Measurements from ENCODE around the gene SLC9A7.
A peak's percentile ranks its signal among the peaks of the same experiment; 100 is the strongest.

The SLC9A7 gene

DNA sequence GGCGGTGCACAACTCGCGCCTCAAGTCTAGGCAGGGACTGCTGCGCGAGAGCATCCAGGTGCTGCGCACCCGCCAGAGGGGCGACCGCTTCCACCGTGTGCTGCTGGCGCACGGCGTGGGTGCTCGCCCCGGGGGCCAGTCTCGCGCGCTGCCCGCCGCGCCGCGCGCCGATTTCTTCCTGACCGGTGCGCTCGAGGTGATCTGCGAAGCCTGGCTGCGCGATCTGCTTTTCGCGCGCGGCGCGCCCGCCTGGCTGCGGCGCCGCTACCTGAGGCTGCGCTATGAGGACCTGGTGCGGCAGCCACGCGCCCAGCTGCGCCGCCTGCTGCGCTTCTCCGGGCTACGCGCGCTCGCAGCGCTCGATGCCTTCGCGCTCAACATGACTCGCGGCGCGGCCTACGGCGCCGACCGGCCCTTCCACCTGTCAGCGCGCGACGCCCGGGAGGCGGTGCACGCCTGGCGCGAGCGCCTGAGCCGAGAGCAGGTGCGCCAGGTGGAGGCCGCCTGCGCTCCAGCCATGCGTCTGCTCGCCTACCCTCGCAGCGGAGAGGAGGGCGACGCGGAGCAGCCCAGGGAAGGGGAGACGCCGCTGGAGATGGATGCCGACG lies 184.0 kb downstream of the SLC9A7 start:
- DNase-seq: peak; percentile 35 to 65 (median 58)
- ChIA-PET CTCF (interaction anchor here (1.1 kb wide), 1 partner anchor 74 kb away, joined by 3 read pairs; no protein-coding TSS in a partner anchor), POLR2A (no interaction called here)
- Histone ChIP-seq H3K27ac (ENCODE audit: insufficient read depth in 1 of 2, low read depth in 1 of 2, low read length in 2 of 2, poor library complexity in 1 of 2, severe bottlenecking in 2 of 2) (no peak overlapping the region), H3K27me3 (replicated peaks in 2 of 5; ENCODE audit: control insufficient read depth in 4 of 5, insufficient read depth in 5 of 5, low read length in 4 of 5) (peaks cover 0 to 8% (median 0%) of the 10 kb centered on the region in 5 experiments), H3K36me3 (ENCODE audit: control insufficient read depth in 4 of 4, insufficient read depth in 4 of 4, low read length in 3 of 4) (peaks cover 0 to 4% (median 0%) of the 10 kb centered on the region in 4 experiments), H3K4me1 (ENCODE audit: control extremely low read depth in 1 of 4, control insufficient read depth in 4 of 4, insufficient read depth in 4 of 4, low read length in 3 of 4) (peaks cover 9 to 36% (median 27%) of the 10 kb centered on the region in 4 experiments), H3K9me3 (ENCODE audit: control extremely low read depth in 1 of 5, control insufficient read depth in 4 of 5, insufficient read depth in 2 of 5, low read depth in 1 of 5, low read length in 4 of 5) (peaks cover 0 to 9% (median 0%) of the 10 kb centered on the region in 5 experiments), H3K4me3 (ENCODE audit: control insufficient read depth in 1 of 7, extremely low read depth in 1 of 7, insufficient read depth in 4 of 7, low read depth in 2 of 7, low read length in 6 of 7) (peak overlapping the region; percentile 58 to 82 (median 67))
- 49% methylated on average over 80 of the region's 90 CpGs for WGBS (ENCODE audit: insufficient coverage)

DNA sequence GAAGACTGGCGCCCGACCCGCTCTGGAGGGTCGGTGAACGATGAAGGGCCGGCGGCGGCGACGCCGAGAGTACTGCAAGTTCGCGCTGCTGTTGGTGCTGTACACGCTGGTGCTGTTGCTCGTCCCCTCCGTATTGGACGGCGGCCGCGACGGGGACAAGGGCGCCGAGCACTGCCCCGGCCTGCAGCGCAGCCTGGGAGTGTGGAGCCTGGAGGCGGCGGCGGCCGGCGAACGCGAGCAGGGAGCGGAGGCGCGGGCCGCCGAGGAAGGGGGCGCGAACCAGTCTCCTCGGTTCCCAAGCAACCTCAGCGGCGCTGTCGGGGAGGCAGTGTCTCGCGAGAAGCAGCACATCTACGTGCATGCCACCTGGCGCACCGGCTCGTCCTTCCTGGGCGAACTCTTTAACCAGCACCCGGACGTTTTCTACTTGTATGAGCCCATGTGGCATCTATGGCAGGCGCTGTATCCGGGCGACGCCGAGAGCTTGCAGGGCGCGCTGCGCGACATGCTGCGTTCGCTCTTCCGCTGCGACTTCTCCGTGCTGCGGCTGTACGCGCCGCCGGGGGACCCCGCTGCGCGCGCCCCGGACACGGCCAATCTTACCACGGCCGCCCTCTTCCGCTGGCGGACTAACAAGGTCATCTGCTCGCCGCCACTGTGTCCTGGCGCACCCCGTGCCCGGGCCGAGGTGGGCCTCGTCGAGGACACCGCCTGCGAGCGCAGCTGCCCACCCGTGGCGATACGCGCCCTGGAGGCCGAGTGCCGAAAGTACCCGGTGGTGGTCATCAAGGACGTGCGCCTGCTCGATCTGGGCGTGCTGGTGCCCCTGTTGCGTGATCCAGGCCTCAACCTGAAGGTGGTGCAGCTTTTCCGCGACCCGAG lies 184.8 kb downstream of the SLC9A7 start:
- peak overlapping the region; percentile 58 to 82 (median 67) for H3K4me3 ChIP-seq (ENCODE audit: control insufficient read depth in 1 of 7, extremely low read depth in 1 of 7, insufficient read depth in 4 of 7, low read depth in 2 of 7, low read length in 6 of 7)
- no peak overlapping the region for H3K27ac ChIP-seq (ENCODE audit: insufficient read depth in 1 of 2, low read depth in 1 of 2, low read length in 2 of 2, poor library complexity in 1 of 2, severe bottlenecking in 2 of 2)
- WGBS (ENCODE audit: insufficient coverage): 37% methylated on average over 107 of the region's 107 CpGs

DNA sequence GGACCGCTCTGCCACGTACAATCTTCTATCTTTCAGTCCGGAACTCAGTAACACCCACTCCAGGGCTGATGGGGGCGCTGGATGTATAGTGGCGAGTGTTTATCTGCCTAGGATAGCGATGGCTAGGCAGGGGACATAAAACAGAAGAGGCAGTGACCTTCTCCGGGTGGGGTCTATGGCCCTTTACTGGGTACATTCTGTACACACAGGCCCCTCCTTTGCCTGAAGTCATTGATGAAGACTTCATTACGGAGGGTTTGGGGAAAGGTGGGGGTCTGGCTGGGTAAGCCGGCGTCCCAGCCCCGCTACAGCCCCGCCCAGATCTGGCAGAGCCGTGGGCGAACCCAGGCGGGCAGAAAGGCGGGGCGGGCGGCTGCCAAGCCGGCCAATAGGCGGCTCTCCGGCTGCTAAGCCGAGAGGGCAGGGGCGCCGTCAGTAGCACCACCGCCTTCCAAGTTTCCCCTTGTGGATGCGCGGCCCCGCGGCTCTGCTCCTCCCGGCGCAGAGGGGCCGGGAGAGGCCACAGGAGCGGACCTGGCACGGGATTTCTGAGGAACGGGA lies 185.5 kb downstream of the SLC9A7 start, which contains the start of gene CHST7:
CHST7 (plus strand) TSS at position 435 of the 561 bp plus-strand sequence. CDS start 167 bp downstream, outside the sequence.
- H3K36me3 ChIP-seq (ENCODE audit: control insufficient read depth in 4 of 4, insufficient read depth in 4 of 4, low read length in 3 of 4): no peaks in the 10 kb centered on the region
- H3K4me1 ChIP-seq (ENCODE audit: control extremely low read depth in 1 of 4, control insufficient read depth in 4 of 4, insufficient read depth in 4 of 4, low read length in 3 of 4): peaks cover 9 to 36% (median 27%) of the 10 kb centered on the region in 4 experiments
- no peak within 1 kb of the TSS for H3K27ac ChIP-seq (ENCODE audit: insufficient read depth in 1 of 2, low read depth in 1 of 2, low read length in 2 of 2, poor library complexity in 1 of 2, severe bottlenecking in 2 of 2)
- 37% methylated on average over 31 of the region's 35 CpGs for WGBS (ENCODE audit: insufficient coverage)
- peak within 1 kb of the TSS; percentile 58 to 82 (median 67) for H3K4me3 ChIP-seq (ENCODE audit: control insufficient read depth in 1 of 7, extremely low read depth in 1 of 7, insufficient read depth in 4 of 7, low read depth in 2 of 7, low read length in 6 of 7)
- CTCF ChIA-PET: interaction anchor here (0.8 to 1.5 kb wide), 2 partner anchors 12 to 76 kb away, joined by 3 to 5 read pairs; no protein-coding TSS in a partner anchor
- POLR2A ChIA-PET: no interaction called here
- peak; percentile 57 to 82 (median 77) for DNase-seq
- peaks cover 0 to 9% (median 0%) of the 10 kb centered on the region in 5 experiments for H3K9me3 ChIP-seq (ENCODE audit: control extremely low read depth in 1 of 5, control insufficient read depth in 4 of 5, insufficient read depth in 2 of 5, low read depth in 1 of 5, low read length in 4 of 5)
- peaks cover 0 to 8% (median 0%) of the 10 kb centered on the region in 5 experiments for H3K27me3 ChIP-seq (replicated peaks in 2 of 5; ENCODE audit: control insufficient read depth in 4 of 5, insufficient read depth in 5 of 5, low read length in 4 of 5)

More for the DNA sequence above, 184.8 kb downstream of the SLC9A7 start:
- H3K4me1 ChIP-seq (ENCODE audit: control extremely low read depth in 1 of 4, control insufficient read depth in 4 of 4, insufficient read depth in 4 of 4, low read length in 3 of 4): peaks cover 9 to 36% (median 27%) of the 10 kb centered on the region in 4 experiments
- ChIA-PET POLR2A (no interaction called here), CTCF (interaction anchor here (1.1 kb wide), 1 partner anchor 74 kb away, joined by 3 read pairs; no protein-coding TSS in a partner anchor)
- H3K36me3 ChIP-seq (ENCODE audit: control insufficient read depth in 4 of 4, insufficient read depth in 4 of 4, low read length in 3 of 4): peaks cover 0 to 3% (median 0%) of the 10 kb centered on the region in 4 experiments
- DNase-seq: peak; percentile 46 to 73 (median 64)
- H3K9me3 ChIP-seq (ENCODE audit: control extremely low read depth in 1 of 5, control insufficient read depth in 4 of 5, insufficient read depth in 2 of 5, low read depth in 1 of 5, low read length in 4 of 5): peaks cover 0 to 9% (median 0%) of the 10 kb centered on the region in 5 experiments
- H3K27me3 ChIP-seq (replicated peaks in 2 of 5; ENCODE audit: control insufficient read depth in 4 of 5, insufficient read depth in 5 of 5, low read length in 4 of 5): peaks cover 0 to 8% (median 0%) of the 10 kb centered on the region in 5 experiments

DNA sequence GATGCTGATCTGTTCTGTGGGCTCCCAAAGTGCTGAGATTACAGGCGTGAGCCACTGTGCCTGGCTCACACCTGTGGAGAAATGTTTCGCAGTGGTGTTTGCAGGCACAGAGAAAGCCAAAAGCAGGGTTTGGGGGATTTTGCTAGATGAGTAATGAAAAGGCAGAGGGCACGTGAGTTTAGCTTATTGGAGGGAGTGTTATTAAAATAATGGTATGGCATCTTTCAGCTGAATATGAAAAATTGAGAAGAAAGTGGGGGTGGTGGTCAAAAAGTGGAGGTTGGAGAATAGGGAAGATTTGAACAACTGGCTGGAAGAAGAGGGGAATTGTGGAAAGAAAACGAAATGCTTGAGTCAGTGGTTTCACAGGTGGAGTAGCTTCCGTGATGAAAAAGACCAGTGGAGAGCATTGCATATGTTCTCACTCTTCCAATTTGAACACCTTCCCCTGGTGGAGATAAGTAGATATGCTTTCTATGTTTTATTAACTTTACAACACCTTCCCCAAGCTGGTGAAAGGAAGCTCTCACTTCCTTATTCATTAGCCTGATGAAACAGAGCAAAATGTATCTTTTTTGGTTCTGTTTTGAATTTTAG lies 186.5 kb downstream of the SLC9A7 start:
- Histone ChIP-seq H3K27me3 (replicated peaks in 2 of 5; ENCODE audit: control insufficient read depth in 4 of 5, insufficient read depth in 5 of 5, low read length in 4 of 5) (peaks cover 0 to 8% (median 0%) of the 10 kb centered on the region in 5 experiments), H3K4me1 (ENCODE audit: control extremely low read depth in 1 of 4, control insufficient read depth in 4 of 4, insufficient read depth in 4 of 4, low read length in 3 of 4) (peaks cover 9 to 36% (median 27%) of the 10 kb centered on the region in 4 experiments), H3K36me3 (ENCODE audit: control insufficient read depth in 4 of 4, insufficient read depth in 4 of 4, low read length in 3 of 4) (no peaks in the 10 kb centered on the region), H3K27ac (ENCODE audit: insufficient read depth in 1 of 2, low read depth in 1 of 2, low read length in 2 of 2, poor library complexity in 1 of 2, severe bottlenecking in 2 of 2) (no peak overlapping the region), H3K9me3 (ENCODE audit: control extremely low read depth in 1 of 5, control insufficient read depth in 4 of 5, insufficient read depth in 2 of 5, low read depth in 1 of 5, low read length in 4 of 5) (peaks cover 0 to 9% (median 0%) of the 10 kb centered on the region in 5 experiments), H3K4me3 (ENCODE audit: control insufficient read depth in 1 of 7, extremely low read depth in 1 of 7, insufficient read depth in 4 of 7, low read depth in 2 of 7, low read length in 6 of 7) (peak overlapping the region in 6 of 7 experiments; percentile 58 to 82 (median 67))
- 78% methylated on average over 4 of the region's 5 CpGs for WGBS (ENCODE audit: insufficient coverage)
- POLR2A ChIA-PET: no interaction called here
- peak; percentile 15 to 63 (median 54) for DNase-seq
- CTCF ChIA-PET: interaction anchor here (0.8 to 1.5 kb wide), 4 partner anchors 9 to 77 kb away, joined by 3 to 5 read pairs (median 4); no protein-coding TSS in a partner anchor

DNA sequence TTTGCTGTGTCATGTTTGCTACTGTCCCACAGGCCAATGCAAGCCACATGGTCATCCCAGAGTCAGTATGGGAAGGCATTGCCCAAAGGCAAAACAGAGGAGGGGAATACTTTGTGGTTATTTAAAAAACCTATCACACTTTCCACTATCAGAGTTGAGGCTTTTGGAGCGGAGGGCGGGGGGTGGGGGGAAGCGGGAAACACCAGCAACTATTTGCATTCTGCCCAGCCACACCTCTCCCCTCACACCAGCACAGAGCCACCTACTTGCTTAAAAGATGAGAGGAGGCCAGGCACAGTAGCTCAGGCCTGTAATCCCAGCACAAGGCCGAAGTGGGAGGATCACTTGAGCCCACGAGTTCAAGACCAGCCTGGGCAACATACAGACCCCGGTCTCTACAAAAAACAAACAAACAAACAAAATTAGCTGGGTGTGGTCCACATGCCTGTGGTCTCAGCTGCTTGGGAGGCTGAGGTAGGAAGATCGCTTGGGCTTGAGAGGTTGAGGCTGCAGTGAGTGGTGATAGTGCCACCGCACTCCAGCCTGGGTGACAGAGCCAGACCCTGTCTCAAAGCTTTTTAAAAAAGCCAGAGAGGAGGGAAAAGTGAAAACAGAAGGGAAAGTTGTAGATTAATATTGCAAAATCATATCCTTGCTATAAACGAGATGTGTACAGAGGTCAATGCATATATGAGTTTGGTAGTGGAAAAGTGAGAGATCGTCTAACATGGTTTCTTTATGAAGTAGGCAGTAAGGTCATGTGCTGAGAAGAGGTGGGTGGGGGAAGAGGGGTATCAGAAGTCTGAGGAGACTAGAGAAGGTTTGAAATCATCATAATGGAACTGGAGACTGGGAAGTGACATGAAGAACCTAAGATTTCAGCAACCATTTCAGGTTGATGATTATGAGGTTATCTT lies 187.2 kb downstream of the SLC9A7 start:
- H3K9me3 ChIP-seq (ENCODE audit: control extremely low read depth in 1 of 5, control insufficient read depth in 4 of 5, insufficient read depth in 2 of 5, low read depth in 1 of 5, low read length in 4 of 5): peaks cover 0 to 9% (median 0%) of the 10 kb centered on the region in 5 experiments
- no peaks in the 10 kb centered on the region for H3K36me3 ChIP-seq (ENCODE audit: control insufficient read depth in 4 of 4, insufficient read depth in 4 of 4, low read length in 3 of 4)
- H3K4me3 ChIP-seq (ENCODE audit: control insufficient read depth in 1 of 7, extremely low read depth in 1 of 7, insufficient read depth in 4 of 7, low read depth in 2 of 7, low read length in 6 of 7): no peak overlapping the region
- POLR2A ChIA-PET: no interaction called here
- DNase-seq: no peak
- CTCF ChIA-PET: interaction anchor here (0.7 to 1.5 kb wide), 4 partner anchors 8 to 71 kb away, joined by 3 to 5 read pairs (median 4); no protein-coding TSS in a partner anchor
- H3K27me3 ChIP-seq (replicated peaks in 2 of 5; ENCODE audit: control insufficient read depth in 4 of 5, insufficient read depth in 5 of 5, low read length in 4 of 5): peaks cover 0 to 8% (median 0%) of the 10 kb centered on the region in 5 experiments
- no peak overlapping the region for H3K27ac ChIP-seq (ENCODE audit: insufficient read depth in 1 of 2, low read depth in 1 of 2, low read length in 2 of 2, poor library complexity in 1 of 2, severe bottlenecking in 2 of 2)
- 92% methylated on average over 5 of the region's 10 CpGs for WGBS (ENCODE audit: insufficient coverage)
- H3K4me1 ChIP-seq (ENCODE audit: control extremely low read depth in 1 of 4, control insufficient read depth in 4 of 4, insufficient read depth in 4 of 4, low read length in 3 of 4): peaks cover 9 to 36% (median 25%) of the 10 kb centered on the region in 4 experiments

DNA sequence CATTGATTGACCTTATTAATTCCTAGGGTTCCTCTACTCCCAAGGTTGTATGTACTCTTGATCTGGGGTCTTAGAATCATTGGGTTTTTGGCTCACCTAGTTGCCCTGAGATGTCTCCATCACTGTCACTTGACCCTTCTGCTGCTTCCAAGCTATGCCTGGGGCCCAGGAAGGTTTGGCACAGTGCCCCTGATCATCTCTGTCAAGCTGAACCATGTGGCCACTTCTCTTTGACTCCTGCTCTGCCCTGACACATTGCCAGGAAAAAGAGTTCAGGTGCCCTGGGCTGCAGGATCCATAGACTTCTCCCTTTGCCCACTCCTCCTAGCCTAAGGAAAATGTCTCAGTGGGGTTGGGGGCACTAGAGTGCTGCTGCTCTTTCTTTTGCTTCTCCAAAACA lies 189.3 kb downstream of the SLC9A7 start:
- Histone ChIP-seq H3K9me3 (ENCODE audit: control extremely low read depth in 1 of 5, control insufficient read depth in 4 of 5, insufficient read depth in 2 of 5, low read depth in 1 of 5, low read length in 4 of 5) (peaks cover 0 to 9% (median 0%) of the 10 kb centered on the region in 5 experiments), H3K4me3 (ENCODE audit: control insufficient read depth in 1 of 7, extremely low read depth in 1 of 7, insufficient read depth in 4 of 7, low read depth in 2 of 7, low read length in 6 of 7) (no peak overlapping the region), H3K36me3 (ENCODE audit: control insufficient read depth in 4 of 4, insufficient read depth in 4 of 4, low read length in 3 of 4) (no peaks in the 10 kb centered on the region), H3K27me3 (replicated peaks in 2 of 5; ENCODE audit: control insufficient read depth in 4 of 5, insufficient read depth in 5 of 5, low read length in 4 of 5) (no peaks in the 10 kb centered on the region), H3K4me1 (ENCODE audit: control extremely low read depth in 1 of 4, control insufficient read depth in 4 of 4, insufficient read depth in 4 of 4, low read length in 3 of 4) (peaks cover 5 to 17% (median 9%) of the 10 kb centered on the region in 4 experiments), H3K27ac (ENCODE audit: insufficient read depth in 1 of 2, low read depth in 1 of 2, low read length in 2 of 2, poor library complexity in 1 of 2, severe bottlenecking in 2 of 2) (no peak overlapping the region)
- POLR2A ChIA-PET: interaction anchor here (0.7 kb wide), 1 partner anchor 1557 kb away, joined by 3 read pairs; no protein-coding TSS in a partner anchor
- CTCF ChIA-PET: no interaction called here
- no peak for DNase-seq
